A673 (cell line): ENCODE data around the gene ANO4. TPM values are rescaled to one million over a fixed set of nuclear protein-coding genes. Genes with fewer than 3 reads are reported as not detected.

ENCODE experiments used
- BruUV-seq: library from RNA; stranded (reverse); fragments of 400-500 nt; replicated peaks from 2 replicates; lab custom pipeline; 2021; lab: Mats Ljungman, UMichigan
- CTCF ChIA-PET: fragments of 300-600 bp; sonication (Branson Sonifier 250); formaldehyde crosslinking; loops from one replicate; lab custom pipeline; 2022; ENCODE audit warnings: antibody characterized with exemption; lab: Charles Lee
- POLR2A ChIA-PET: fragments of 300-600 bp; sonication (Branson Sonifier 250); formaldehyde crosslinking; loops from one replicate; lab custom pipeline; 2022; ENCODE audit warnings: antibody characterized with exemption; ENCODE audit not compliant: low non-redundant PET; lab: Charles Lee
- DNase-seq: peaks from one replicate; pipeline ENCODE4 v3.0.0-alpha.2; 2015; ENCODE audit warnings: low spot score
- H3K27ac ChIP-seq: fragments of 200-600 bp; sonication (generic); 2 replicates; pipeline ENCODE4 v1.5.1; 2016; ENCODE audit warnings: mixed run types, low read depth, mild to moderate bottlenecking, mixed read lengths, antibody characterized with exemption, low read length; ENCODE audit not compliant: poor library complexity, severe bottlenecking
- H3K27me3 ChIP-seq: fragments of 200-600 bp; sonication (generic); replicated peaks from 2 replicates; pipeline ENCODE4 v1.6.1; 2017; ENCODE audit warnings: mixed run types, low read depth, mild to moderate bottlenecking, mixed read lengths, antibody characterized with exemption, low read length; ENCODE audit not compliant: insufficient read depth, poor library complexity
- H3K36me3 ChIP-seq: fragments of 200-600 bp; sonication (generic); 2 replicates; pipeline ENCODE4 v1.6.1; 2016; ENCODE audit warnings: mixed run types, mild to moderate bottlenecking, mixed read lengths, antibody characterized with exemption, low read length; ENCODE audit not compliant: insufficient read depth, poor library complexity, severe bottlenecking
- H3K4me1 ChIP-seq: fragments of 200-600 bp; sonication (generic); 2 replicates; pipeline ENCODE4 v1.6.1; 2017; ENCODE audit warnings: mixed run types, mild to moderate bottlenecking, mixed read lengths, antibody characterized with exemption, low read length; ENCODE audit not compliant: insufficient read depth, poor library complexity, severe bottlenecking
- H3K4me3 ChIP-seq: fragments of 200-600 bp; sonication (generic); 2 replicates; pipeline ENCODE4 v1.5.1; 2016; ENCODE audit warnings: low read depth, mixed run types, mild to moderate bottlenecking, mixed read lengths, low read length; ENCODE audit not compliant: poor library complexity, severe bottlenecking
- H3K9me3 ChIP-seq: fragments of 200-600 bp; sonication (generic); 2 replicates; pipeline ENCODE4 v1.6.1; 2016; ENCODE audit warnings: mixed run types, low read depth, mild to moderate bottlenecking, mixed read lengths, antibody characterized with exemption, low read length; ENCODE audit not compliant: poor library complexity, severe bottlenecking
- EZH2 ChIP-seq: fragments of 200-600 bp; sonication (generic); IDR thresholded peaks from 2 replicates; pipeline ENCODE4 v1.6.1; 2017; ENCODE audit warnings: borderline replicate concordance, low read depth, mild to moderate bottlenecking, mixed read lengths, antibody characterized with exemption, low read length; ENCODE audit not compliant: poor library complexity, severe bottlenecking
- intact Hi-C: fragments of 100-400 bp; cut with micrococcal nuclease; formaldehyde crosslinking; loops from one replicate; pipeline ENCODE4 v1.10.0; 2022; ENCODE audit not compliant: unreplicated experiment
- total RNA-seq: library from RNA; stranded (reverse); gene quantifications from 2 replicates; pipeline ENCODE4 v1.2.3, GENCODE V29; 2021
- TF ChIP-seq, protein P1 (sequence below): fragments of 300-800, 200-600 bp; sonication (generic); conservative IDR thresholded peaks from 2 replicates; pipeline ENCODE4 v1.5.1; 2017; ENCODE audit warnings: low read depth, mild to moderate bottlenecking, antibody characterized with exemption, low read length, moderate library complexity, mixed read lengths

ANO4 gene
- total RNA-seq, 1 experiment from 2014 or later: 9.3 TPM

DNA sequence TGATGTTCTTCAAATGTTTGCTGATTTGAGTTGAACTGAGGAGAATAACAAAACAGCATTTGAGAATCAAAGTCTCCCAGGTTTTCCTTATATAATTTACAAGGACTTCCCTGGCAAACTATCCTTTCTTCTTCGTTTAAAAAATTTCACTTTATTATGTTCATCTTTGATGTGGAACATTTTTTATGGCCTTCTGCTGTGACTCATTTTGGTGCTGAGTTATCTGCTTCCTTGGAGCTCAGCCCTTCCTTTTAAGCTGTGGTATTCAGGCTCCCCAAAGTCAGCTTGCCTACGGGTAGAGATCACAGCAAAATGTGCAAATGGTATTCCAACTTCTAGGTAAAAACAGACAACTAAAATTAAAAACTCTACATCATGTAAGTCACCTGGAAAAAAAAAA, 1.4 kb upstream of the ANO4 start:
- ChIA-PET POLR2A (no interaction called here), CTCF (no interaction called here)
- intact Hi-C loops: no loop called here
- H3K27ac ChIP-seq: no peak overlapping the region
- no TSS peak for BruUV-seq
- no peak for DNase-seq
- H3K9me3 ChIP-seq: no peaks in the 10 kb centered on the region
- H3K36me3 ChIP-seq: no peaks in the 10 kb centered on the region
- no peaks in the 10 kb centered on the region for H3K27me3 ChIP-seq
- no peak overlapping the region for H3K4me3 ChIP-seq
- no peak for TF ChIP-seq EZH2
- TF ChIP-seq, protein P1, sequence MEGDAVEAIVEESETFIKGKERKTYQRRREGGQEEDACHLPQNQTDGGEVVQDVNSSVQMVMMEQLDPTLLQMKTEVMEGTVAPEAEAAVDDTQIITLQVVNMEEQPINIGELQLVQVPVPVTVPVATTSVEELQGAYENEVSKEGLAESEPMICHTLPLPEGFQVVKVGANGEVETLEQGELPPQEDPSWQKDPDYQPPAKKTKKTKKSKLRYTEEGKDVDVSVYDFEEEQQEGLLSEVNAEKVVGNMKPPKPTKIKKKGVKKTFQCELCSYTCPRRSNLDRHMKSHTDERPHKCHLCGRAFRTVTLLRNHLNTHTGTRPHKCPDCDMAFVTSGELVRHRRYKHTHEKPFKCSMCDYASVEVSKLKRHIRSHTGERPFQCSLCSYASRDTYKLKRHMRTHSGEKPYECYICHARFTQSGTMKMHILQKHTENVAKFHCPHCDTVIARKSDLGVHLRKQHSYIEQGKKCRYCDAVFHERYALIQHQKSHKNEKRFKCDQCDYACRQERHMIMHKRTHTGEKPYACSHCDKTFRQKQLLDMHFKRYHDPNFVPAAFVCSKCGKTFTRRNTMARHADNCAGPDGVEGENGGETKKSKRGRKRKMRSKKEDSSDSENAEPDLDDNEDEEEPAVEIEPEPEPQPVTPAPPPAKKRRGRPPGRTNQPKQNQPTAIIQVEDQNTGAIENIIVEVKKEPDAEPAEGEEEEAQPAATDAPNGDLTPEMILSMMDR: no peak
- peaks cover 31% of the 10 kb centered on the region for H3K4me1 ChIP-seq

DNA sequence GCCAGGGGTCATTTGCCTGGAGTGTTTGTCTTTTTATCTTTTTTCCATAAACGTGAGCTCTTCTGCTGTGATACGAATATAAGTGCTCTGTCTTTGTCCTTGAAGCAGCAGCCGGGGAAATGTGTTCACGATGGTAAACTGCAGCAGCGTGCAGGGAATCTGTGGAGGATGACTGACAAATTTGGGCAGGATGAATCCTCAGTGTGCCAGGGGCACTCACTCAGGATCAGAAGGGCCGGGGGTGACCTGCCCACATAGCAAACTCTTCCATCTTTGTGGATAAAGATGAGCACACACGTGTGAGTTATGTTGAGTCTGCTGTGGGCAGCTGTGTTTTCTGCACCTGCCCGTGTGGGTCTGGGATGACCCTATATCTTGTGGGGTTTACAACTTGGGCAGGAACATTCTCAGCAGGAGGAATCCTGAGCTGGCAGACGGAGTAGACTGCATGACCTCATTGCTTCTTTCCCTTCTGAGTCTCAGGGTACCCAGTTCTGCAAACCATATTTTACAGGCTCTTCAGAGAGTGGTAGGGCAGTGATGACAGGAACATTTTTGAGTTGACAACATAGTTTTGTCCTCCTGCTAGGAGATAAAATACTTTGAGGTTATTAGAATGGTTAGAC, 711 bp downstream of the ANO4 start:
- intact Hi-C loops: no loop called here
- TF ChIP-seq, protein P1: no peak
- TF ChIP-seq EZH2: no peak
- no peak for DNase-seq
- Histone ChIP-seq H3K27me3 (no peaks in the 10 kb centered on the region), H3K4me3 (peak overlapping the region; percentile 50), H3K9me3 (no peaks in the 10 kb centered on the region), H3K4me1 (peaks cover 39% of the 10 kb centered on the region), H3K36me3 (no peaks in the 10 kb centered on the region), H3K27ac (peak overlapping the region; percentile 12)
- ChIA-PET POLR2A (no interaction called here), CTCF (no interaction called here)
- no TSS peak for BruUV-seq

DNA sequence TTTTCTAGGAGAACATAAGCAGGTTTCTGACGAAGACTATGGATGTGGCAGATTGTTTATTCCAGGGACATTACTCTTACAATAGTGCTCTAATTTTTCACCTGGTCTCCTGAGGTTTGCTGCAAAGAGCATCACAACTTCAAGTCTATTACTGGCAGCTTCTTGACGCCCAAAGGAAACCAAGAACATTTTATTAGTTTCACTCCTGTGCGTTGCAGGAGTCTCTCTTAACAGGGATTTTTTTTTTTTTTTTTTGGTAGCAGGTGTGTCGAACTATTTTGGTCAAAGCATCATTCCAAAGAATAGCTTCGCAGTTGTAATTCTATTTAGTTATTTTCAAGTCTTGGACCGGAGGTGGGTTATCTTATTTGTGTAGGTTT, 1.2 kb downstream of the ANO4 start:
- H3K4me1 ChIP-seq: peaks cover 39% of the 10 kb centered on the region
- ChIA-PET POLR2A (no interaction called here), CTCF (no interaction called here)
- no peaks in the 10 kb centered on the region for H3K27me3 ChIP-seq
- H3K4me3 ChIP-seq: peak overlapping the region; percentile 50
- no peak for TF ChIP-seq EZH2
- TF ChIP-seq, protein P1: no peak
- H3K27ac ChIP-seq: no peak overlapping the region
- H3K36me3 ChIP-seq: no peaks in the 10 kb centered on the region
- DNase-seq: no peak
- H3K9me3 ChIP-seq: no peaks in the 10 kb centered on the region
- intact Hi-C loops: no loop called here
- BruUV-seq: TSS peak; percentile 46
